Caco-2 (cell line): ENCODE results near the gene SELENOO. TPM values are rescaled to one million over a fixed set of nuclear protein-coding genes. Genes with fewer than 3 reads are reported as not detected.

Experiments
- BruUV-seq: library from RNA; stranded (reverse); fragments of 400-500 nt; replicated peaks from 2 replicates; lab custom pipeline; 2021; lab: Mats Ljungman, UMichigan
- CTCF ChIA-PET: fragments of 300-600 bp; sonication (Branson Sonifier 250); formaldehyde crosslinking; loops from one replicate; lab custom pipeline; 2022; ENCODE audit warnings: antibody characterized with exemption; lab: Charles Lee
- POLR2A ChIA-PET: fragments of 300-600 bp; sonication (Branson Sonifier 250); formaldehyde crosslinking; loops from one replicate; lab custom pipeline; 2022; ENCODE audit warnings: antibody characterized with exemption; lab: Charles Lee
- DNase-seq, 2 experiments: peaks; one replicate each; pipeline versions ENCODE4 v3.0.0 to v3.0.0-alpha.2; 2020 to 2022
- H3K27me3 ChIP-seq: replicated peaks from 2 replicates; pipeline ENCODE4 v1.6.0; 2011; ENCODE audit warnings: low read length; ENCODE audit not compliant: control insufficient read depth, insufficient read depth
- H3K36me3 ChIP-seq: 2 replicates; pipeline ENCODE4 v1.5.1; 2011; ENCODE audit warnings: low read length; ENCODE audit not compliant: control insufficient read depth, insufficient read depth
- H3K4me1 ChIP-seq: fragments of 250-450 bp; sonication (Bioruptor Pico); 2 replicates; pipeline ENCODE4 v1.5.1; 2020; ENCODE audit warnings: mild to moderate bottlenecking
- H3K4me3 ChIP-seq: 2 replicates; pipeline ENCODE4 v1.5.1; 2011; ENCODE audit warnings: low read depth, mild to moderate bottlenecking, control low read depth, low read length
- H3K9me3 ChIP-seq: fragments of 250-450 bp; sonication (Bioruptor Pico); 2 replicates; pipeline ENCODE4 v1.5.1; 2020; ENCODE audit warnings: mild to moderate bottlenecking, moderate library complexity
- H3K27ac Mint-ChIP-seq: one replicate; pipeline ENCODE4 v1.8.0; 2022; ENCODE audit warnings: mixed read lengths; ENCODE audit not compliant: unreplicated experiment
- H3K27me3 Mint-ChIP-seq: one replicate; pipeline ENCODE4 v1.8.0; 2022; ENCODE audit warnings: mixed read lengths; ENCODE audit not compliant: insufficient read depth, unreplicated experiment
- H3K36me3 Mint-ChIP-seq: one replicate; pipeline ENCODE4 v1.8.0; 2022; ENCODE audit warnings: mild to moderate bottlenecking, mixed read lengths; ENCODE audit not compliant: insufficient read depth, unreplicated experiment
- H3K4me1 Mint-ChIP-seq: one replicate; pipeline ENCODE4 v1.8.0; 2022; ENCODE audit warnings: low read depth, mixed read lengths; ENCODE audit not compliant: unreplicated experiment
- H3K4me3 Mint-ChIP-seq: one replicate; pipeline ENCODE4 v1.8.0; 2022; ENCODE audit warnings: mild to moderate bottlenecking, moderate library complexity, mixed read lengths; ENCODE audit not compliant: unreplicated experiment
- H3K9me3 Mint-ChIP-seq: one replicate; pipeline ENCODE4 v1.8.0; 2022; ENCODE audit warnings: mixed read lengths; ENCODE audit not compliant: unreplicated experiment
- intact Hi-C: fragments of 100-400 bp; cut with micrococcal nuclease; formaldehyde crosslinking; loops from one replicate; pipeline ENCODE4 v1.10.0; 2022; ENCODE audit not compliant: unreplicated experiment
- total RNA-seq: library from RNA; stranded (reverse); gene quantifications from 2 replicates; pipeline ENCODE4 v1.2.3, GENCODE V29; 2022
- TF ChIP-seq, protein P1 (sequence below), 2 experiments: fragments of 200-600 bp in 1 of 2; IDR thresholded peaks; 1 replicate in 1 of 2; 2 replicates in 1 of 2; pipeline versions ENCODE4 v1.5.1 to v1.8.0; 2011 to 2022; ENCODE audit warnings: antibody characterized with exemption in 1 of 2, control low read depth in 1 of 2, inconsistent platforms in 1 of 2, low read depth in 1 of 2, low read length in 1 of 2, mild to moderate bottlenecking in 1 of 2, moderate library complexity in 1 of 2; ENCODE audit not compliant: insufficient read depth in 1 of 2, severe bottlenecking in 1 of 2, unreplicated experiment in 1 of 2

SELENOO gene
- total RNA-seq, 1 experiment from 2014 or later = 29.3 TPM

DNA sequence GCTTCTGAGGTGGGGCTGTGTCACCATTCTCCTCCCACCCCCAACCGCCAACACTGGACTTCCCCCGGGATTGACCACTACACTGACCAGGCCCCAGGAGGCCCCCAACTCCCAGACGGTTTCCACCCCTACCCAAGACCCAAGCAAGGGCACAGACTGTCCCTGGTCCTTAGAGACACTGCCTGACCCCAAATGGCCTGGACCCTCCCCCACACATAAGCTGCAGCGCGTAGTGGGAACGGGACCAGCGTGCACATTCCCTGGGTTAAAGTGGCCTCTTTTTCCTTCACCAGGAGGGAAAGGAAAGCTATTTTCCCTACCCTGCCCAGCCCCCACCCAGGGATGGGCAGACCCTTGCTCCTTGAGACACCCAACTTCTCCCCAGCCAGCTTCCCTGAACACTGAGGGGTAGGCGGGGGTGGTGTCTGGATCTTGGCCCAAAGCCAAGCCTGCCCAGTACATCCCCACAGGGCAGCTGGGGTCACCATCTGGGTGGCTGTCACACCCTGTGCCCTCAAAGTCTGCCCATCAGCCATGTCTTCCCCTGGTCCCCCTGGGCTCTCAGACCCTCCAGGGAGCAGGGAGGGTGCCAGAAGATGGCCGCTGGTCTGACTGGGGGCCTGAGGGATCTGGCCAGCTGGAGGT, 62.3 kb downstream of the SELENOO start:
- Mint-ChIP-seq H3K9me3 (no peaks in the 10 kb centered on the region), H3K4me3 (peak overlapping the region; percentile 72), H3K27ac (no peak overlapping the region), H3K4me1 (no peaks in the 10 kb centered on the region), H3K27me3 (no peaks in the 10 kb centered on the region), H3K36me3 (no peaks in the 10 kb centered on the region)
- TF ChIP-seq, protein P1, sequence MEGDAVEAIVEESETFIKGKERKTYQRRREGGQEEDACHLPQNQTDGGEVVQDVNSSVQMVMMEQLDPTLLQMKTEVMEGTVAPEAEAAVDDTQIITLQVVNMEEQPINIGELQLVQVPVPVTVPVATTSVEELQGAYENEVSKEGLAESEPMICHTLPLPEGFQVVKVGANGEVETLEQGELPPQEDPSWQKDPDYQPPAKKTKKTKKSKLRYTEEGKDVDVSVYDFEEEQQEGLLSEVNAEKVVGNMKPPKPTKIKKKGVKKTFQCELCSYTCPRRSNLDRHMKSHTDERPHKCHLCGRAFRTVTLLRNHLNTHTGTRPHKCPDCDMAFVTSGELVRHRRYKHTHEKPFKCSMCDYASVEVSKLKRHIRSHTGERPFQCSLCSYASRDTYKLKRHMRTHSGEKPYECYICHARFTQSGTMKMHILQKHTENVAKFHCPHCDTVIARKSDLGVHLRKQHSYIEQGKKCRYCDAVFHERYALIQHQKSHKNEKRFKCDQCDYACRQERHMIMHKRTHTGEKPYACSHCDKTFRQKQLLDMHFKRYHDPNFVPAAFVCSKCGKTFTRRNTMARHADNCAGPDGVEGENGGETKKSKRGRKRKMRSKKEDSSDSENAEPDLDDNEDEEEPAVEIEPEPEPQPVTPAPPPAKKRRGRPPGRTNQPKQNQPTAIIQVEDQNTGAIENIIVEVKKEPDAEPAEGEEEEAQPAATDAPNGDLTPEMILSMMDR (IDR thresholded peaks at IDR 0.05; ENCODE audit: insufficient read depth in 1 of 2, low read depth in 1 of 2, low read length in 1 of 2, severe bottlenecking in 1 of 2, unreplicated experiment in 1 of 2) = no peak
- no peak for DNase-seq
- no peaks in the 10 kb centered on the region for H3K36me3 ChIP-seq
- BruUV-seq = no TSS peak
- ChIA-PET CTCF (interaction anchor here (1.6 kb wide), 1 partner anchor 12 kb away, joined by 5 read pairs; the partner anchor contains the start of gene HDAC10), POLR2A (no interaction called here)
- H3K4me1 ChIP-seq = peaks cover 11% of the 10 kb centered on the region; the same call in 1 of the 2 replicates
- no peaks in the 10 kb centered on the region for H3K9me3 ChIP-seq
- no peaks in the 10 kb centered on the region for H3K27me3 ChIP-seq
- H3K4me3 ChIP-seq = no peak overlapping the region
- intact Hi-C loops = no loop called here

DNA sequence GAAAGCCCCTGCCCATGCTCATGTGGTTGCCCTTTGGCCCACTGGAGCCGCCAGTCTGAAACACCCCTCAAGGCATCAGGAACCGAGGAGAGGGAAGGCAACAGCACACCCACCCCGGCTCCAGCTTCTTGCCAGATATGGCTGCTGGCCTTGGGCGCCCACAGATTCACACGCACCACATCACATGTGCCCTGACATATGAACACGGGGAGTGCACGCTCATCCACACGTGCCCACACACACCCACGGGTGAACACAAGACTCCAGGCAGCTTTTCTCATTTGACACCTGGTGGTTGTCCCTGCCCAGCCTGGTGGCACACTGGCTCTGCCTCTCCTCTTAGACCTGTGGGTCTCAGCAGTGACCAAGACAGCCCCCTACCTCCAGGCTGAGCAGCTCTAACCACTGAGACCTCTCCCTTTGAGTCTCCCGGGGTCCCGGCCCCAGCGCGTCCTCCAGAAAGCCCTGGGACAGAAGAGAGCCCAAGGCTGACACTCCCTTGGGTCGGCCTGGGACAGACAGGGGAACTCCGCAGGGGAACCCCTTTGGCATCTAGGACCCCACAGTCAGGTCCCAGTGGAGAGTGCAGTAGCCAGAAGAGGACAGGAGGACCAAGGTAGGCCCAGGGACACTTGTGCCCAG, 63.4 kb downstream of the SELENOO start:
- intact Hi-C loops = no loop called here
- peaks cover 11% of the 10 kb centered on the region; the same call in 1 of the 2 replicates for H3K4me1 ChIP-seq
- no TSS peak for BruUV-seq

DNA sequence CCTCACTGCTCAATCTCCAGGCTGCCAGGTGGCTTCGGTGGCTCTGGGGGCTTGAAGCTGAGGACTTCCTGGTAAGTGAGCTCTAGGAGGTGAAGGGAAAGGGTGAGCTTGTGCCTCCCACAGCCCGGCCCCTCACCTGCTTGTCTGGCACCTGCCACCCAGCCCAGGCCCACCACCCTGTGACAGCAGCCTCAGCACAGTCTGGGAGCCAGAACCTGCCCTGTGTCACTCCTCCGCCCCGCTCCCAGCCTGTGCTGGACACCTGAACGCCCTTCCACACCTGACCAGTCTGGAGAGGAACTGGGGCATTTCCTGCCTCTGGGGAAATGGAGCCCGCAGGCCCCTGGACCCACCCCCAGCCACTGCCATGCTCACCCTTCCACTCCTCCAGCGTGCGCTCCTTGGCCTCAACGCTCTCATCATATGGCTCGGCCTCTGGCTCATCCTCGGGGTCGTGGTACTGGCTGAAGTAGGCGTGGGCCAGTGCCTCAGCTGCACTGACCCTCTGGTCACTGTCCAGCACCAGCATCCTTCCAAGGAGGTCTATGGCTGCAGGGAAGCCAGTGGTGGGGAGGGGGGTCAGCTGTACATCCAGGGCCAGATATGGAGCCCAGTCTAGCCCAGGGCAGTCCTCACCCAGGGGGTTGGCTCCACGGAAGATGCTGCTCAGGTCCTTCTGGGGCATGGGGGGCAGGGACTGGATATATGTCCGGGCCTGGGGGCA, 64.3 kb downstream of the SELENOO start:
- TF ChIP-seq, protein P1 (IDR thresholded peaks at IDR 0.05; ENCODE audit: insufficient read depth in 1 of 2, low read depth in 1 of 2, low read length in 1 of 2, severe bottlenecking in 1 of 2, unreplicated experiment in 1 of 2) = no peak
- no peaks in the 10 kb centered on the region for H3K27me3 Mint-ChIP-seq
- H3K36me3 Mint-ChIP-seq = no peaks in the 10 kb centered on the region
- H3K4me1 Mint-ChIP-seq = no peaks in the 10 kb centered on the region
- H3K27me3 ChIP-seq = no peaks in the 10 kb centered on the region
- H3K9me3 ChIP-seq = no peaks in the 10 kb centered on the region
- H3K36me3 ChIP-seq = no peaks in the 10 kb centered on the region
- BruUV-seq = no TSS peak
- H3K27ac Mint-ChIP-seq = no peak overlapping the region
- CTCF ChIA-PET = interaction anchor here (1.0 kb wide), 1 partner anchor 14 kb away, joined by 3 read pairs; the partner anchor contains the start of gene HDAC10
- POLR2A ChIA-PET = no interaction called here
- intact Hi-C loops = no loop called here
- no peaks in the 10 kb centered on the region for H3K9me3 Mint-ChIP-seq
- no peak for DNase-seq
- no peak overlapping the region for H3K4me3 Mint-ChIP-seq
- no peak overlapping the region for H3K4me3 ChIP-seq
- peaks cover 14% of the 10 kb centered on the region; the same call in 1 of the 2 replicates for H3K4me1 ChIP-seq

More for the DNA sequence above, 63.4 kb downstream of the SELENOO start:
- TF ChIP-seq, protein P1 (IDR thresholded peaks at IDR 0.05; ENCODE audit: insufficient read depth in 1 of 2, low read depth in 1 of 2, low read length in 1 of 2, severe bottlenecking in 1 of 2, unreplicated experiment in 1 of 2) = no peak
- H3K27me3 Mint-ChIP-seq = no peaks in the 10 kb centered on the region
- no peaks in the 10 kb centered on the region for H3K9me3 Mint-ChIP-seq
- CTCF ChIA-PET = no interaction called here
- Histone ChIP-seq H3K27me3 (no peaks in the 10 kb centered on the region), H3K9me3 (no peaks in the 10 kb centered on the region), H3K36me3 (no peaks in the 10 kb centered on the region), H3K4me3 (no peak overlapping the region)
- H3K36me3 Mint-ChIP-seq = no peaks in the 10 kb centered on the region
- no peak overlapping the region for H3K27ac Mint-ChIP-seq
- H3K4me1 Mint-ChIP-seq = no peaks in the 10 kb centered on the region
- DNase-seq = no peak
- POLR2A ChIA-PET = no interaction called here
- H3K4me3 Mint-ChIP-seq = no peak overlapping the region
